Left forelimb (tissue), 1 donor: ENCODE measurements around the gene LRIF1.
"Not testable (repeated sequence)": the region's sequence is repeated elsewhere in the genome, so short reads cannot be mapped to it uniquely, and the experiment has no call there.

Experiments used
- DNase-seq: peaks from one replicate; pipeline ENCODE4 v3.0.0-alpha.2; 2018; ENCODE audit warnings: low spot score

Gene LRIF1

DNA sequence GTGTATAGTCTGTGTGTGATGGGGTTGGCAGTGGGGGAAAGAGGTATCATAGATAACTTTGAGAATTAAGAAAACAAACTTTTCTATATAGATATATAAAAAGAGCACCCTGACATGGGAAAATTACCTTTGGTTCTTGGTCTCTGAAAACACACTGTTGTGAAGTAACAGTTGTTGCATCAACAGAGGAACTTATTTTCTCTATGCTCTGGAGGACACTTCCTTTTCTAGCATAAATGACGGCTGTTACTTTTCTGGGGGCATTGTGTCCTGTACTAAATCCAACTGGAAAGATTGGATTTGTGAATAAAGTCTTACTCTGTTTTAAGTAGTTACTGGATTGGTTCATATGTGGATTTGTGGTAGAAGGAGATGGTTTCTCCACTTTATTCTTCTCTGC lies 12.6 kb downstream of the LRIF1 start:
- no peak for DNase-seq

DNA sequence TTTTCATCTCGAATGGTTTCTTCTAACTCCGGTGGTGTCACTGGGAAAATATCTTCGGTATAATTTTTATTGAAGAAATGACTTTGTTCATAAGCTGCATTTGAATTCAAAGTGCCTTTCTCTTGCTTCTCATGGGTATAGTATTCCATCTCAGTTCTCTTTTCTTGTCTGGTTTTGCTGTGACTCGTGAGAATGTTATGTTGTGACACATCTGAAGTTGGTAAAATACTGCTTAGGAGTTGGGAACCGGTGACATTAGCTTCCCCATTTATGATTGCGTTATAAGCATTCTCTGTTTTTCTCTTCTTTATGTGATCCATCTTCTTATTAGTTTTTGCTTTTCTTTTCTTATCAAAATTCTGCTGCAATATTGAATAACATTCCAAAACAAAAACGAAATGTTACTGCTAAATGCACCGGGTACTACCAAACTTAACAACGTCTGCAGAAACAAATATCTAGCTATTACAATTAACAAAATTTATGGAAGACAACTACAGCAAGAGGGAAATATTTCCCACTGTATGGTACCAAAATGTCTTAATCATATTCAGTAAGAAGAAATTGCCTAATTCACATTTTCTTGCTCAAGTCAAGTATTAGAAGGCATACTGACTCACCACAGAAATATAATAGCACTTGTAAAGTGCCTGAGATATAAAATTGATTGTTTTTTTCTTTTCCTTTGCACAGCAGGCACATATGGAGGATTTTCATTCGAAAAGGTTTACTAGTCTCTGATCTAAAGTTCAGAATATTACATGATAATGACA lies 15.5 kb downstream of the LRIF1 start:
- DNase-seq = no peak

DNA sequence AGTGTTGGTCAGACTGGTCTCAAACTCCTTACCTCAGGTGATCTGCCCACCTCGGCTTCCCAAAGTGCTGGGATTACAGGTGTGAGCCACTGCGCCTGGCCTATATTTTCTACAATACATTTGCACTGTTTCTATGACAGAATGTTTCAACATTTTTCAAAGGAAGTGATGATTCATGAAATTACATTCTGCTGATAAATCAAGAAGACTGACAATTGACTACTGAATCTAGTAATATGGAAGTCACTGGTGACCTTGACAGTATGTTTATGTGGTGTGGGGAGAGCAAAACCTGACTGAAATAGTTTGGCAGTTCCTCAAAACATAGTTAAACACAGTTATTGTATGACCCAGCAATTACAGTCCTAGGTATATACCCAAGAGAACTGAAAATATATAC lies 18.1 kb downstream of the LRIF1 start:
- no peak for DNase-seq

DNA sequence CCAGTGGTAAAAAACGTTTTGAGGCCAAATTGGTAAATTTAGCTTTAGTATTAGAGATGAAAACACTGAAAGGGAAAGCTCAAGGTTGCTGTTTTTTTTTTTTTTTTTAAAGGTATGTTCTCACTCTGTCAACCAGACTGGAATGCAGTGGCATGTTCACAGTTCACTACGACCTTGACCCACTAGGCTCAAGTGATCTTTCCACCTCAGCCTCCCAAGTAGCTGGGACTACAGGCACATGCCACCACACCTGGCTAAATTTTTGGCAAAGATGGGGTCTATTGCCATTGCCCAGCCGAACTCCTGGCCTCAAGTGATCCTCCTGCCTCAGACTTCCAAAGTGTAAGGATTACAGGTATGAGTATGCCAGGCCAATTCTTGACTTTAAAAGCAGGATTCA lies 18.9 kb downstream of the LRIF1 start:
- DNase-seq = no peak

DNA sequence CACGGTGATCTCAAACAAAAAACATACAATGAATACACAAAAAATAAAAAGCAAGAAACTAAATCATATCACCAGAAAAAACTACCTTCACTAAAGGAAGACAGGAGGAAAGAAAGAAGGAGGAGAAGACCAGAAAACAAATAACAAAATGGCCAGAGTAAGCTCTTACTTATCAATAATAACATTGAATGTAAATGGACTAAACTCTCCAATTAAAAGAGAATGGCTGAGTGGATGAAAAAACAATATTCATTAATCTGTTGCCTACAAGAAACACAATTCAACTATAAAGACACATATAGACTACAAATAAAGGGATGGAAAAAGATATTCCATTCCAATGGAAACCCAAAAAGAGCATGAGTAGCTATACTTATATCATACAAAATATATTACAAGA lies 27.2 kb downstream of the LRIF1 start:
- DNase-seq = no peak

DNA sequence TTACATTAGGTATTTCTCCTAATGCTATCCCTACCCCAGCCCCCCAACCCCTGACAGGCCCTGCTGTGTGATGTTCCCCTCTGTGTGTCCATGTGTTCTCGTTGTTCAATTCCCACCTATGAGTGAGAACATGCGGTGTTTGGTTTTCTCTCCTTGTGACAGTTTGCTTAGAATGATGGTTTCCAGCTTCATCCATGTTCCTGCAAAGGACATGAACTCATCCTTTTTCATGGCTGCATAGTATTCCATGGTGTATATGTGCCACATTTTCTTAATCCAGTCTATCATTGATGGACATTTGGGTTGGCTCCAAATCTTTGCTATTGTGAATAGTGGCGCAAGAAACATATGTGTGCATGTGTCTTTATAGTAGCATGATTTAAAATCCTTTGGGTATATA lies 32.6 kb downstream of the LRIF1 start:
- DNase-seq = not testable (repeated sequence)

DNA sequence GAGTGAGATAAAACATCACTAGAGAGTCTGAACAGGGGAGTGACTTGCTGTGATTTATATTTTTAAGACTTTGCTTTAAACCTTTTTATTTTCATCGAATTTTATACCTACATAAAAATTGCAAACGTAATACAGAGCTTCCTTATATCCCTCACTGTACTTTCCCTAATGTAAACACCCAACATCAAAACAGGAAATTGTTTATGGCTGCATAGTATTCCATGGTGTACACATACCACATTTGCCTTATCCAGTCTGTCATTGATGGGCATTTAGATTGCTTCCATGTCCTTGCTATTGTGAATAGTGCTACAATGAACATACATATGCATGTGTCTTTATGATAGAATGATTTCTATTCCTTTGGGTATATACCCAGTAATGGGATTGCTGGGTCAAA lies 34.8 kb downstream of the LRIF1 start:
- DNase-seq = no peak

DNA sequence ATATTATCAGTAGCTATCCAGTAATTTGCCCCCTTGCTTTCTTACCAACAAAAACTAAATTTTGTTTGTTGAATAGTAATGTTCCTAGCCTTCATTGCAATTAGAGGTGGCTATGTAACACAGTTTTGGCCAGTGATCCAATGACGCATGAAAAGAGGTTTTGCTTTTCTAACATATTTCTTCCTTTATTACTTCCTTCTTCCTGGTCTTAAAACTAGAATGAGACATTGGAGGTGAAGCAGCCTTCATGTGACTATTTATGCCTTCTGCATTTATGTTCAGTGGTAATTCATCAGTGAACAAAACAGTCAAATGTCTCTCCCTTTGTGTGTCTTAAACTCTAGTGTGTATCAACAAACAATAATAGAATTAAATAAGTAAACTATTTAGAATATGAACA lies 35.5 kb downstream of the LRIF1 start:
- no peak for DNase-seq

DNA sequence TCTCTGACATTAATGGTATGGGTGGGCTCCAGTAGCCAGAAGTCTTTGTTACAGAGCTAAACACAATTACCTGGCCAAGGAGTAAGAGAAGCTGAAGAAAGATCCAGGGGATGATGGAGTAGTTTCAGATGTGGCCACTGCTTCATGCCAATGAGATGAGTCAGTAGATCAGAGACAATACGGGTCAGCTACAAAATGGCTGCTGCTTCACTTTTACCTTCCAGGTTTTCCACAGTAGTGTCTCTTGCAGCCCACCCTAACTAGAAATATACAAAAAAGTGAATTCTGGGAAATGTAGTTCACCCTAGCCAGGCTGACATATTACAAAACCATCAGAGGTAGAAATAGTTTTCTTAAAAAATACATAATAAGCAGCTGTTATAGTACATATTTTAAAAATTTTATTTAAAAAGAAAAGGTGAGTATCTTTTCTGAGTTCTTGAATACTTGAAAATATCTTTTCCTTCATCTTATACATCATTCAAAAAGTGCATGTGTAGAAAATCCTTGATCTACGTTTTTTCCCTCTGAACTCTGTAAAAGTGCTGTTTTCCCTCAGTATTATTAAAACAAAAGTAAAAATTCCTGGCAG lies 36.1 kb downstream of the LRIF1 start:
- DNase-seq = no peak

DNA sequence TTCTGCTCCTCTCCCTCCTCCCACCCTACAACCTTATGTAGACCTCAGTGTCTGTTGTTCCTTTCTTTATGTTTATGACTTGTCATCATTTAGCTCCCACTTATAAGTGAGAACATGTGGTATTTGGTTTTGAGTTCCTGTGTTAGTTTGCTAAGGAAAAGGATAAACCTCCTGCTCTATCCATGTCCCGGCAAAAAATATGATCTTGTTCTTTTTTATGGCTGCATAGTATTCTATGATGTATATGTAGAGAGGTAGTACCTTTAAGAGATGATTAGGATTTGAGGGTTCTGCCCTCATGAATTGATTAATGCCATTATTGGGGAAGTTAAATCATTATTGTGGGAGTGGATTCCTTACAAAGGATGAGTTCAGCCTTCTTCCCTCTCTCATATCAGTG lies 41.8 kb downstream of the LRIF1 start:
- no peak for DNase-seq

DNA sequence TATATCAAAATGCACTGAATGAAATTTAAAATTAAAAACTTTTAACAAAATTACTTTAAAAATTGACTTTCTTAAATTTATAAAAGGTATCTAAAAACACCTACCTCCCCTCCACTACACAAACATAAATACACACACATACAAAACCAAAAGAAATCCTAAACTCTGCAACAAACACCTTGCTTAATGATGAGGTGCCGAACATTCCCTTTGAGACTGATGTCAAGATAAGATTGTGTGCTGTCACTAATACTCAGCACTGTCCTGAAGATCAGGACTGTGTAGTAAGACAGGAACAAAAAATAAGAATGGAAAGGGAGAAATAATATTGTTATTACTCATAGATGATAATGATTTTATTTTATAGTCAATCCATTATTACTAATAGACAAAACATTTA lies 45.7 kb downstream of the LRIF1 start:
- no peak for DNase-seq

DNA sequence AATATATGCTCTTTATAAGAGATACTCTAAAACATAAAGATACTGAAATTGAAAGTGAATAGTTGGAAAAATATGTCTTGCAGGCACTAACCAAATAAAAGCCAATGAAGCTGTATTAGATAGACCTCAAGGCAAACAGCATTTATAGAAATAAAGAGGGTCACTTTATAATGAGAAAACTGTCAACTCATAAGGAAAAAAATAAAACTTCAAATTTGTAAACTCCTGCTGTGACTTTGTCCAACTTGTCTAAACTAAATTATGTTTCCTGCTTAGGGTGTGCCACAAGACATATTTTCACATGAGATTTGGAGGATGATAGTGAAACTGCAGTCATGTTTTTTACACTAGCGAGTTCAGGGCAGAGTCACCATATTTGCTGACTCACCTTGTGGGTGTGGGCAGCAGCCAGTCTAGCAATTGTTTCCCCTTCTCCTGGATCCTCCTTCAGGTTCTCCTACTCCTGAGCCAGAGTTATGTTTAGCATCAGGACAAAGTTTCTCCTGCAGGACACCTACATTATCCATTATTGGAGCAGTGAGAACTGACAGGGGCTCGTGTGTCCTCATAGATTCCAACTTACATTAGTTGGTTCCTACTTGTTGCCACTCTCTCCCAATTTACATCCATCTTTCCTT lies 46.9 kb downstream of the LRIF1 start:
- DNase-seq = no peak

DNA sequence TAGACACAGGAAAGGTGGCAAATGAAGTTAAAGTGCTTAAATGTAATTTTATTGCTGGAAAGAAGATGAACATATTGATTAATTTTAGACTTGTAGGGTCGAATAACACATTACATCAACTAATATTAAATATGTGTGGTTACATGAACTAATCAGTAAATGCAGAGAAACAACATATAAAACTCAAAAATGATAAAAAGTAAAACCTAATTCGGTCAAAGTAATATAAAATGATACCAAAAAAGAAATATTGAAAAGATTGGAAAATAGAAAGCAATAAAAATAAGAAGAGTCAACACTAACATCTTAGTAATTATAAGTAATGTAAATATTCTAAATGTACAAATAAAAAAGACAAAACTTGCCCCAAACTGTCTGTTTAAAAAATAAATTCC lies 47.5 kb downstream of the LRIF1 start:
- no peak for DNase-seq

DNA sequence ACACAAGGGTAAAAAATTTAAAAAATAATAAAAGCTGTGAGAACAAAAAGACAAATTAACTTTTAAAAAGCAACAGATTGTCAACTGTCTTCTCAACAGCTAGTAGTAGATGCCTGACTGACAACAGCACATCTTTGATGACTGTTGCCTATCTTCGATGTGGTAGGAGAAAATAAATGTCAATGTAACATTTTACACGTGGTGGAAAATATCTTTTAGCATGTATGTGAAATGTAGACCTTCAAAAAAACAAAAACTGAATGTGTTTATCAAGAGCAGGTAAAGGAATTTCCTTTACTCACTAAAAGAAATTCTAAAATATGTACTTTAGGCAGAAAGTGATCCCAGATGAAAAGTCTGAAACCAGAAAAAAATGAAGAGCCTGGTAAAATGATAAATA lies 47.9 kb downstream of the LRIF1 start:
- DNase-seq = no peak

DNA sequence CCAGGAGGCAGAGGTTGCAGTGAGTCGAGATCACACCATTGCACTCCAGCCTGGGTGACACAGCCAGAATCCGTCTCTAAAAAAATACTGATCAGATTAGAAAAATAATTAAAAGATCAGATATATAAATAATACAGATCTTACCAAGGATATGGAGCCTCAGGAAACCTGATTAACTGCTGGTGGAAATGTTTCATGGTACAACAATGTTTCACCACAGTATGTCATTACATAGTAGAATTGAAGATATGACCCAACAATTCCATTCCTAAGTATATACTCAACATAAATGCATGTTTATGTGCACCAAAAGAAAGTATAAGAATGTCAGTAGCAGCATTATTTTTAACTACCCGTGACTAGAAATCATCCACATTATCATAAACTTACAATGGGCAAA lies 49.0 kb downstream of the LRIF1 start:
- DNase-seq = no peak

DNA sequence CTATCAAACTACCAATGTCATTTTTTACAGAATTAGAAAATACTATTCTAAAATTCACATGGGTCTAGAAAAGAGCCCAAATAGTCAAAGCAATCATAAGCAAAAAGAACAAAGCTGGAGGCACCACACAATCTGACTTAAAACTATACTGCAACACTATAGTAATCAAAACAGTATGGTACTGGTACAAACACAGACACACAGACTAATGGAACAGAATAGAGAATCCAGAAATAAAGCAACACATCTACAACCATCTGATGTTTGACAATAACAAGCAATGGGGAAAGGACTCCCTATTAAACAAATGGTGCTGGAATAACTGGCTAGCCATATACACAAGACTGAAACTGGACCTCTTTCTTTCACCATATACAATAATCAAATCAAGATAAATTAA lies 50.9 kb downstream of the LRIF1 start:
- DNase-seq = no peak

DNA sequence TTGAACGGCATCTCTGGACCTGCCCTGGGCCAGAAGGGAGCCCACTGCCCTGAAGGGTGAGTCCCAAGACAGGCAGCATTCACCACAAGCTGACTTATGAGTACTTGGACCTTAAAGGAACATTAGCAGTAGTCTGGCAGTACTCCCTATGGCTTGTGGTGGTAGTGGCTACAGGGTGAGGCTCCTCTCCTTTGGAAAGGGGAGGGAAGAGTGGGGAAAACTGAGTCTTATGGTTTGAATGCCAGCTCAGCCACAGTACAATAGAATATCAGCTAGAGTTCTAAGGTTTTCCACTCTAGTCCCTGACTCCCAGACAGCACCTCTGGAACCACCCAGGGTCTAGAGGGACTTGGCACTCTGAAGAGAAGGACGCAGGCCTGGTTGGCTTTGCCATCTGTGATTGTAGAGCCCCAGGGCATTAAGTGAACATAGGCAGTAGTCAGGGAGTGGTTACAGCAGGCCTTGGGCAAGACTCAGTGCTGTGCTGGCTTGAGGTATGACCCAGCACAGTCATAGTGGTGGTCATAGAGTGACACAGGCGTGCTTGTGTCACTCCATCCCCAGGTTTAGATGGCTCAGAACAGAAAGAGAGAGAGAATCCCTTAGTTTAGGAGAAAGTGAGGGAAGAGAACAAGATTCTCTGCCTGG lies 59.7 kb downstream of the LRIF1 start:
- DNase-seq = no peak

DNA sequence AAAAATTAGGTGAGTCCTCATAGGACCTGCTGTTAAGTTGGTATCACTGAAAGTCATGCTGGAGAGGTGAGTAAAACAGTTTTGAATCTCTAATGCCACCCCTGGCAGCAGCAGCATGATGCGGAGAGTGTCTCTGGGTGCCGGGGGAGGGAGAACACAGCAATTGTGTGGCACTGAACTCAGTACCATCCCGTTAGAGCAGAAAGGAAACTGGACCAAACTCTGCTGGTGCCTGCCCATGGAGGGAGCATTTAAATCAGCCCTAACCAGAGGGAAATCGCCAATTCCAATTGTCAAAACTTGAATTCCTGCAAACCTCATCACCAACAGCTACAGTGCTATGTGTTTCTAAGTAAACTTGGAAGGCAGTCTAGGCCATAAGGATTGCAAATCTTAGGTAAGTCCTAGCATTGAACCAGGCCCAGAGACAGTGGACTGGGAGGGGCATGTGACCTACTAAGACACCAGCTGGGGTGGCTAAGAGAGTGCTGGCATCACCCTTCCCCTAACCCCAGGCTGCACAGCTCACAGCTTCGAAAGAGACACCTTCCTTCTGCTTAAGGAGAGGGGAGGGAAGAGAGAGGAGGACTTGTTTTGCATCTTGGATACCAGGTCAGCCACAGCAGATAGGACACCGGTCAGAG lies 60.8 kb downstream of the LRIF1 start:
- DNase-seq = no peak

DNA sequence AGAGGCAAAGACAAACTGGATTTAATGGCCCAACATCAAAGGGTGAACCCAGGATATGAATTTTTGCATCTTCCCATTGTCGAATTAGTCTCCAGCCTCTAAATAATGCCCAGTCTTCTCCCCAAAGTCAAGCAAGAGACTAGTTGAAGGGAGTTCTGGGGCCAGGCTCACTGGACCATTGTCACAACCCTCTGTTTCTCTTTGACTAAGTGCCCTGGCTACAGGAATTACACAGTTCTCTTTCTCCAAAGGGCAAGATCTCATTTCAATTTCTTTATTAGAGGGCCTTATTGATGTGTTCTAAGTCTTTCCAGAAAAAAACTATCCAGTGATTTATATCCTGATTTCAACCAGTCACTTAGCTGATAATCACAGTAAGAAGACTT lies 64.3 kb downstream of the LRIF1 start:
- DNase-seq = no peak

DNA sequence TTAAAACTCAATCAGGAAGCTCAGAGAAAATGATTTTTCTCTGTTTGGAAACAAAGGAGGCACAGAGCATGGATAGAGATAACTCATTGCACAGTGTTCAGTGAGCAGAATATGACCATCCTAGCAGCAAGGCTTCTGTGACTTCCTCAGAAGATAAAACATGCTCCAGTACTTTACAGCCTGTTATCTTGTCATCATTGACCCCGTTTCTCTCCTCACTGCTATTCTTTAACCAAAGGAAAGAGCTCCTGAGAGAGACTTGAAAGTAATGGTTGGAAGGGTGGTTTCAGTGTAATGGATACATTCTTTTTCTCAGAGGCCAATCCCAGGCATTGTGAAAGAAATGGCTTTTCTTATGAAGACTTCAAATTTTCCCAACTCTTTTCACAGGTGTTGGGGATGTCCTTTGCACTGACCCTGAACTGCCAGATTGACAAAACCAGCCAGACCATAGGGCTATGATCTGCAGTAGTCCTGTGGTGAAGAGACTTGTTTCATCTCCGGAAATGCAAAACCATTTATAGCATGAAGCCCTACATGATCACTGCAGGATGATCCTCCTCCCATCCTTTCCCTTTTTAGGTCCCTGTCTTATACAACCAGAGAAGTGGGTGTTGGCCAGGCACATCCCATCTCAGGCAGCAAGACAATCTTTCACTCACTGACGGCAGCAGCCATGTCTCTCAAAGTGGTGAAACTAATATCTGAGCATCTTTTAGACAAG lies 64.8 kb downstream of the LRIF1 start:
- no peak for DNase-seq

DNA sequence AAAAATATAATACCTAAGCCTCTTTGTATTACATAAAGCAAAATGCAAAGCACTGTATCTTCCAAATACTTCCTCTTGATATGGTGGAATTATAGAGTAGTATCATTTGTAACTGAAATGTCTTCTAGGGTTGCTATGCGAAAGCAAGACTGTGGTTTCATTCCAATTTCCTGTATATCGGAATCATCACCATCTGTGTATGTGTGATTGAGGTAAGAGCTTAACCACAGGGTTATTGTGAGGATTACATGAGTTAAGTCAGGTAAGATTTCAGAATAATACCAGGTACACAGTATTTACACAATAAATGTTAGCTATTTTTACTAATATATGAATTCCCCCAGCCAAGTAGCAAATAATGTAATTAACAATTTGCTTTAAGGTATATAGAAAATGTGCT lies 66.0 kb downstream of the LRIF1 start:
- DNase-seq = no peak
